Neuron (in vitro differentiated cells): ENCODE measurements around the gene DVL3.
"Not testable (repeated sequence)": the region's sequence is repeated elsewhere in the genome, so short reads cannot be mapped to it uniquely, and the experiment has no call there.

Experiments used
- H2AFZ ChIP-seq: one replicate; pipeline ENCODE4 v1.6.1; 2013; ENCODE audit warnings: low read depth, mild to moderate bottlenecking, inconsistent platforms, low read length, moderate library complexity
- H3K27me3 ChIP-seq: one replicate; pipeline ENCODE4 v1.6.1; 2013; ENCODE audit warnings: low read length; ENCODE audit not compliant: insufficient read depth
- H3K36me3 ChIP-seq: one replicate; pipeline ENCODE4 v1.6.1; 2013; ENCODE audit warnings: low read length; ENCODE audit not compliant: insufficient read depth
- H3K4me1 ChIP-seq: one replicate; pipeline ENCODE4 v1.6.1; 2013; ENCODE audit warnings: low read length; ENCODE audit not compliant: insufficient read depth
- H3K4me3 ChIP-seq: 2 replicates; pipeline ENCODE4 v1.5.1; 2013; ENCODE audit warnings: mild to moderate bottlenecking, low read length, moderate library complexity
- H3K9me3 ChIP-seq: one replicate; pipeline ENCODE4 v1.6.1; 2013; ENCODE audit warnings: low read length

The DVL3 gene

GRCh38 chr3:184154885-184155643 is at the start of gene DVL3:
Gene DVL3, plus strand, starts transcription at chr3:184155377. Its CDS starts 259 bp downstream, at chr3:184155636.
- Histone ChIP-seq H3K4me1 (peaks cover 21% of the 10 kb centered on the region), H3K27me3 (no peaks in the 10 kb centered on the region), H2AFZ (peak within 1 kb of the TSS; percentile 24), H3K4me3 (peak within 1 kb of the TSS; percentile 89), H3K36me3 (no peaks in the 10 kb centered on the region), H3K9me3 (no peaks in the 10 kb centered on the region)

- Histone ChIP-seq H2AFZ (no peak overlapping the region), H3K9me3 (no peaks in the 10 kb centered on the region), H3K27me3 (peaks cover 4% of the 10 kb centered on the region), H3K36me3 (no peaks in the 10 kb centered on the region), H3K4me1 (no peaks in the 10 kb centered on the region), H3K4me3 (no peak overlapping the region)
Observed at GRCh38 chr3:184110316-184110725, 44.9 kb upstream of the DVL3 start.

- H3K4me3 ChIP-seq, result no peak overlapping the region
- H3K4me1 ChIP-seq, result no peaks in the 10 kb centered on the region
- H2AFZ ChIP-seq, result no peak overlapping the region
- H3K36me3 ChIP-seq, result no peaks in the 10 kb centered on the region
- H3K9me3 ChIP-seq, result no peaks in the 10 kb centered on the region
- H3K27me3 ChIP-seq, result peaks cover 2% of the 10 kb centered on the region
Observed at GRCh38 chr3:184116017-184116416, 39.2 kb upstream of the DVL3 start.

GRCh38 chr3:184117636-184118035 is 37.5 kb upstream of the DVL3 start:
- peaks cover under 1% of the 10 kb centered on the region for H3K27me3 ChIP-seq
- no peaks in the 10 kb centered on the region for H3K36me3 ChIP-seq

GRCh38 chr3:184121031-184121430 is 34.1 kb upstream of the DVL3 start:
- not testable (repeated sequence) for H3K4me1 ChIP-seq, H3K36me3 ChIP-seq, H3K4me3 ChIP-seq, H3K27me3 ChIP-seq, H2AFZ ChIP-seq, H3K9me3 ChIP-seq

More at GRCh38 chr3:184117636-184118035, 37.5 kb upstream of the DVL3 start:
- no peak overlapping the region for H3K4me3 ChIP-seq
- H2AFZ ChIP-seq, result no peak overlapping the region
- no peaks in the 10 kb centered on the region for H3K9me3 ChIP-seq
- H3K4me1 ChIP-seq, result no peaks in the 10 kb centered on the region

GRCh38 chr3:184126006-184126405 is 29.2 kb upstream of the DVL3 start:
- Histone ChIP-seq H3K36me3 (no peaks in the 10 kb centered on the region), H2AFZ (no peak overlapping the region), H3K9me3 (no peaks in the 10 kb centered on the region)

GRCh38 chr3:184129012-184129411 is 26.2 kb upstream of the DVL3 start:
- Histone ChIP-seq H3K9me3 (no peaks in the 10 kb centered on the region), H3K36me3 (no peaks in the 10 kb centered on the region), H3K4me3 (no peak overlapping the region), H3K4me1 (no peaks in the 10 kb centered on the region), H3K27me3 (no peaks in the 10 kb centered on the region), H2AFZ (no peak overlapping the region)

More at GRCh38 chr3:184126006-184126405, 29.2 kb upstream of the DVL3 start:
- Histone ChIP-seq H3K27me3 (no peaks in the 10 kb centered on the region), H3K4me3 (no peak overlapping the region), H3K4me1 (no peaks in the 10 kb centered on the region)

GRCh38 chr3:184132945-184133344 is 22.2 kb upstream of the DVL3 start:
- Histone ChIP-seq H3K27me3 (no peaks in the 10 kb centered on the region), H3K9me3 (no peaks in the 10 kb centered on the region), H3K36me3 (peaks cover 5% of the 10 kb centered on the region), H2AFZ (no peak overlapping the region), H3K4me1 (peaks cover 18% of the 10 kb centered on the region), H3K4me3 (no peak overlapping the region)

- peaks cover 6% of the 10 kb centered on the region for H3K36me3 ChIP-seq
- peak overlapping the region; percentile 83 for H2AFZ ChIP-seq
- H3K9me3 ChIP-seq, result no peaks in the 10 kb centered on the region
- peak overlapping the region; percentile 86 for H3K4me3 ChIP-seq
- H3K27me3 ChIP-seq, result no peaks in the 10 kb centered on the region
- peaks cover 18% of the 10 kb centered on the region for H3K4me1 ChIP-seq
Observed at GRCh38 chr3:184133840-184134745, 21.1 kb upstream of the DVL3 start.

GRCh38 chr3:184134746-184135148 is 20.4 kb upstream of the DVL3 start:
- peak overlapping the region; percentile 83 for H2AFZ ChIP-seq
- H3K4me1 ChIP-seq, result peaks cover 18% of the 10 kb centered on the region
- no peaks in the 10 kb centered on the region for H3K9me3 ChIP-seq

GRCh38 chr3:184135149-184135910 is 19.8 kb upstream of the DVL3 start, which contains the start of gene EIF2B5:
Gene EIF2B5, plus strand, starts transcription at chr3:184135358. Its CDS starts 28 bp downstream, at chr3:184135386.
- H3K4me1 ChIP-seq, result peaks cover 18% of the 10 kb centered on the region
- H3K27me3 ChIP-seq, result no peaks in the 10 kb centered on the region
- peaks cover 12% of the 10 kb centered on the region for H3K36me3 ChIP-seq
- H3K9me3 ChIP-seq, result no peaks in the 10 kb centered on the region
- H3K4me3 ChIP-seq, result peak within 1 kb of the TSS; percentile 86
- H2AFZ ChIP-seq, result peak within 1 kb of the TSS; percentile 83

More at GRCh38 chr3:184134746-184135148, 20.4 kb upstream of the DVL3 start:
- Histone ChIP-seq H3K27me3 (no peaks in the 10 kb centered on the region), H3K36me3 (peaks cover 7% of the 10 kb centered on the region), H3K4me3 (peak overlapping the region; percentile 86)

GRCh38 chr3:184135911-184136260 is 19.3 kb upstream of the DVL3 start:
- H3K4me1 ChIP-seq, result peaks cover 18% of the 10 kb centered on the region
- peak overlapping the region; percentile 83 for H2AFZ ChIP-seq
- peaks cover 18% of the 10 kb centered on the region for H3K36me3 ChIP-seq
- peak overlapping the region; percentile 86 for H3K4me3 ChIP-seq
- H3K27me3 ChIP-seq, result no peaks in the 10 kb centered on the region
- no peaks in the 10 kb centered on the region for H3K9me3 ChIP-seq
